Loucy (cell line): ENCODE data around the gene ALDH1A3.

Source experiments
- H2AFZ ChIP-seq: fragments of 200-600 bp; sonication (generic); 2 replicates; pipeline ENCODE4 v1.6.0; 2016; ENCODE audit warnings: antibody characterized with exemption, mild to moderate bottlenecking, low read length, moderate library complexity
- H3F3A ChIP-seq: fragments of 200-600 bp; 2 replicates; pipeline ENCODE4 v1.6.0; 2016; ENCODE audit warnings: antibody characterized with exemption, low read depth, mild to moderate bottlenecking
- H3K27me3 ChIP-seq: fragments of 200-600 bp; sonication (generic); 2 replicates; pipeline ENCODE4 v1.6.1; 2014; ENCODE audit warnings: low read length, mild to moderate bottlenecking; ENCODE audit not compliant: insufficient read depth, poor library complexity, severe bottlenecking
- H3K36me3 ChIP-seq: fragments of 200-600 bp; sonication (generic); 2 replicates; pipeline ENCODE4 v1.6.1; 2016; ENCODE audit warnings: low read length; ENCODE audit not compliant: insufficient read depth
- H3K4me1 ChIP-seq: fragments of 200-600 bp; sonication (generic); 2 replicates; pipeline ENCODE4 v1.5.1; 2014; ENCODE audit warnings: low read length, mild to moderate bottlenecking; ENCODE audit not compliant: insufficient read depth, poor library complexity, severe bottlenecking
- H3K4me2 ChIP-seq: fragments of 200-600 bp; sonication (generic); 2 replicates; pipeline ENCODE4 v1.6.0; 2014; ENCODE audit warnings: antibody characterized with exemption, low read length, low read depth, mild to moderate bottlenecking; ENCODE audit not compliant: poor library complexity, severe bottlenecking
- H3K4me3 ChIP-seq: fragments of 200-600 bp; sonication (generic); 2 replicates; pipeline ENCODE4 v1.5.1; 2014; ENCODE audit warnings: low read length, mild to moderate bottlenecking, mixed read lengths; ENCODE audit not compliant: poor library complexity, severe bottlenecking
- H3K79me2 ChIP-seq: fragments of 200-600 bp; sonication (generic); 2 replicates; pipeline ENCODE4 v1.6.1; 2014; ENCODE audit warnings: low read length; ENCODE audit not compliant: insufficient read depth
- H3K9ac ChIP-seq: fragments of 200-600 bp; sonication (generic); 2 replicates; pipeline ENCODE4 v1.6.0; 2014; ENCODE audit warnings: mild to moderate bottlenecking, low read depth, low read length, moderate library complexity; ENCODE audit not compliant: poor library complexity, severe bottlenecking
- H3K9me2 ChIP-seq: fragments of 200-600 bp; sonication (generic); replicated peaks from 2 replicates; pipeline ENCODE4 v1.6.1; 2016; ENCODE audit warnings: low read depth, low read length, mixed read lengths
- H3K9me3 ChIP-seq: fragments of 200-600 bp; sonication (generic); 2 replicates; pipeline ENCODE4 v1.6.1; 2014; ENCODE audit warnings: mild to moderate bottlenecking, antibody characterized with exemption, low read length, low read depth; ENCODE audit not compliant: insufficient read depth
- H4K20me1 ChIP-seq: fragments of 200-600 bp; sonication (generic); 2 replicates; pipeline ENCODE4 v1.6.0; 2014; ENCODE audit warnings: antibody characterized with exemption, low read length, mild to moderate bottlenecking; ENCODE audit not compliant: insufficient read depth, poor library complexity, severe bottlenecking
- EZH2phosphoT487 ChIP-seq: fragments of 200-600 bp; IDR thresholded peaks from 2 replicates; pipeline ENCODE4 v1.6.1; 2018; ENCODE audit warnings: antibody characterized with exemption, mild to moderate bottlenecking, moderate library complexity, borderline replicate concordance
- TF ChIP-seq, protein P1 (sequence below): fragments of 200-600 bp; sonication (generic); conservative IDR thresholded peaks from 2 replicates; pipeline ENCODE4 v1.5.1; 2014; ENCODE audit warnings: mild to moderate bottlenecking, antibody characterized with exemption, low read length

ALDH1A3 gene

GRCh38 chr15:100944986-100945385, 65.4 kb downstream of the ALDH1A3 start:
- no peaks in the 10 kb centered on the region for H3K36me3 ChIP-seq
- no peak for TF ChIP-seq EZH2phosphoT487
- H3K79me2 ChIP-seq, result no peaks in the 10 kb centered on the region
- H3K4me2 ChIP-seq, result no peak overlapping the region
- H3K27me3 ChIP-seq, result no peaks in the 10 kb centered on the region
- H3K9me3 ChIP-seq, result no peaks in the 10 kb centered on the region
- H4K20me1 ChIP-seq, result no peaks in the 10 kb centered on the region
- H3F3A ChIP-seq, result no peaks in the 10 kb centered on the region
- H3K9me2 ChIP-seq, result no peaks in the 10 kb centered on the region
- H3K4me3 ChIP-seq, result no peak overlapping the region
- H3K9ac ChIP-seq, result no peak overlapping the region
- H3K4me1 ChIP-seq, result peaks cover 5% of the 10 kb centered on the region
- no peak overlapping the region for H2AFZ ChIP-seq

GRCh38 chr15:100947760-100948429, 68.3 kb downstream of the ALDH1A3 start:
- Histone ChIP-seq H3K27me3 (no peaks in the 10 kb centered on the region), H4K20me1 (no peaks in the 10 kb centered on the region), H3K79me2 (no peaks in the 10 kb centered on the region), H3K4me2 (no peak overlapping the region), H3K4me3 (no peak overlapping the region), H2AFZ (no peak overlapping the region), H3K36me3 (no peaks in the 10 kb centered on the region), H3K9me3 (no peaks in the 10 kb centered on the region), H3K9me2 (no peaks in the 10 kb centered on the region), H3K9ac (no peak overlapping the region), H3F3A (no peaks in the 10 kb centered on the region; the same call in 1 of the 2 replicates), H3K4me1 (no peaks in the 10 kb centered on the region)
- TF ChIP-seq, protein P1, sequence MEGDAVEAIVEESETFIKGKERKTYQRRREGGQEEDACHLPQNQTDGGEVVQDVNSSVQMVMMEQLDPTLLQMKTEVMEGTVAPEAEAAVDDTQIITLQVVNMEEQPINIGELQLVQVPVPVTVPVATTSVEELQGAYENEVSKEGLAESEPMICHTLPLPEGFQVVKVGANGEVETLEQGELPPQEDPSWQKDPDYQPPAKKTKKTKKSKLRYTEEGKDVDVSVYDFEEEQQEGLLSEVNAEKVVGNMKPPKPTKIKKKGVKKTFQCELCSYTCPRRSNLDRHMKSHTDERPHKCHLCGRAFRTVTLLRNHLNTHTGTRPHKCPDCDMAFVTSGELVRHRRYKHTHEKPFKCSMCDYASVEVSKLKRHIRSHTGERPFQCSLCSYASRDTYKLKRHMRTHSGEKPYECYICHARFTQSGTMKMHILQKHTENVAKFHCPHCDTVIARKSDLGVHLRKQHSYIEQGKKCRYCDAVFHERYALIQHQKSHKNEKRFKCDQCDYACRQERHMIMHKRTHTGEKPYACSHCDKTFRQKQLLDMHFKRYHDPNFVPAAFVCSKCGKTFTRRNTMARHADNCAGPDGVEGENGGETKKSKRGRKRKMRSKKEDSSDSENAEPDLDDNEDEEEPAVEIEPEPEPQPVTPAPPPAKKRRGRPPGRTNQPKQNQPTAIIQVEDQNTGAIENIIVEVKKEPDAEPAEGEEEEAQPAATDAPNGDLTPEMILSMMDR, result no peak
- TF ChIP-seq EZH2phosphoT487, result no peak

GRCh38 chr15:100948430-100948762, 68.8 kb downstream of the ALDH1A3 start:
- H3K9me3 ChIP-seq, result no peaks in the 10 kb centered on the region
- no peaks in the 10 kb centered on the region; the same call in 1 of the 2 replicates for H3F3A ChIP-seq
- TF ChIP-seq, protein P1, result no peak
- TF ChIP-seq EZH2phosphoT487, result no peak
- H3K4me1 ChIP-seq, result no peaks in the 10 kb centered on the region
- no peak overlapping the region for H3K9ac ChIP-seq
- no peak overlapping the region for H2AFZ ChIP-seq
- no peak overlapping the region for H3K4me3 ChIP-seq
- H3K9me2 ChIP-seq, result no peaks in the 10 kb centered on the region
- H3K4me2 ChIP-seq, result no peak overlapping the region
- H4K20me1 ChIP-seq, result no peaks in the 10 kb centered on the region
- no peaks in the 10 kb centered on the region for H3K27me3 ChIP-seq
- no peaks in the 10 kb centered on the region for H3K79me2 ChIP-seq
- no peaks in the 10 kb centered on the region for H3K36me3 ChIP-seq

DNA sequence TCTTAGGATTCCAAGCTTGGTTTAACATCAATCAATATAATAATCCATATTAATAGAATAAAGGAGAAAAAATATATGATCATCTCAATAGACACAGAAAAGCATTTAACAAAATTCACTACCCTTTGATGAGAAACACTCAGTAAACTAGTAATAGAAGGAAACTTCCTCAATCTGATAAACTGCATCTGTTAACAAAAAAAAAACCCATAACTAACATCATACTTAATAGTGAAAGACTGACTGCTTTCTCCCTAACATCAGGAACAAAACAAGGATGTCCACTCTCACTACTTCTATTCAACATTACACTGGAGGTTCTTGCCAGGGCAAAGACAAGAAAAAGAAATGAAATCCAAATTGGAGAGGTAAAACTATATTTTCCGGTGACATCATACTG, 70.1 kb downstream of the ALDH1A3 start:
- Histone ChIP-seq H3K4me3 (no peak overlapping the region), H4K20me1 (no peaks in the 10 kb centered on the region), H3K9me3 (no peaks in the 10 kb centered on the region), H3K4me1 (no peaks in the 10 kb centered on the region), H3K79me2 (no peaks in the 10 kb centered on the region), H3F3A (no peaks in the 10 kb centered on the region; the same call in 1 of the 2 replicates), H3K27me3 (no peaks in the 10 kb centered on the region), H3K36me3 (no peaks in the 10 kb centered on the region), H3K4me2 (no peak overlapping the region), H3K9me2 (no peaks in the 10 kb centered on the region), H2AFZ (no peak overlapping the region), H3K9ac (no peak overlapping the region)
- TF ChIP-seq, protein P1, result no peak
- no peak for TF ChIP-seq EZH2phosphoT487
